GM12878 (cell line): ENCODE results near the gene HAUS6. TPM values are rescaled to one million over a fixed set of nuclear protein-coding genes. Genes with fewer than 3 reads are reported as not detected.

Experiments used
- CEBPZ ChIP-seq: fragments of 150-350 bp; IDR thresholded peaks from 2 replicates; pipeline ENCODE4 v1.6.1; 2016; ENCODE audit warnings: low read depth, low read length
- CREB1 ChIP-seq: IDR thresholded peaks from 2 replicates; pipeline ENCODE4 v1.6.1; 2012; ENCODE audit warnings: low read depth, mild to moderate bottlenecking, inconsistent platforms
- CTCF ChIP-seq, 3 experiments: IDR thresholded peaks in 2 of 3; conservative IDR thresholded peaks in 1 of 3; 2 replicates each; pipeline ENCODE4 v1.5.1; 2011; ENCODE audit warnings: low read depth in 3 of 3, low read length in 3 of 3, mild to moderate bottlenecking in 3 of 3, control low read depth in 2 of 3, moderate library complexity in 2 of 3, inconsistent platforms in 1 of 3, mixed read lengths in 1 of 3; ENCODE audit not compliant: control insufficient read depth in 2 of 3, insufficient read depth in 1 of 3; ENCODE audit errors: extremely low read depth in 1 of 3
- EED ChIP-seq: sonication (generic); IDR thresholded peaks from 2 replicates; pipeline ENCODE4 v1.6.1; 2016; ENCODE audit warnings: antibody characterized with exemption, low read depth
- EGR1 ChIP-seq, 2 experiments: IDR thresholded peaks; 1 replicate in 1 of 2; 2 replicates in 1 of 2; pipeline ENCODE4 v1.6.1; 2011 to 2012; ENCODE audit warnings: low read depth in 2 of 2, low read length in 2 of 2, borderline replicate concordance in 1 of 2, mild to moderate bottlenecking in 1 of 2, moderate library complexity in 1 of 2
- HCFC1 ChIP-seq: fragments of 150-350 bp; IDR thresholded peaks from 2 replicates; pipeline ENCODE4 v1.6.1; 2014; ENCODE audit warnings: low read length
- HDAC2 ChIP-seq: fragments of 200-600 bp; sonication (generic); IDR thresholded peaks from 2 replicates; pipeline ENCODE4 v1.6.1; 2017
- IKZF2 ChIP-seq, 2 experiments: fragments of 450-650 bp; IDR thresholded peaks; 2 replicates each; pipeline ENCODE4 v1.6.1; 2017; ENCODE audit warnings: mild to moderate bottlenecking in 2 of 2, moderate library complexity in 2 of 2
- IRF4 ChIP-seq: IDR thresholded peaks from 2 replicates; pipeline ENCODE4 v1.6.1; 2011; ENCODE audit warnings: low read depth, low read length
- NFIC ChIP-seq: IDR thresholded peaks from 2 replicates; pipeline ENCODE4 v1.6.1; 2012; ENCODE audit warnings: low read depth, mild to moderate bottlenecking, inconsistent platforms, low read length, moderate library complexity
- NR2C1 ChIP-seq: fragments of 450-650 bp; IDR thresholded peaks from 2 replicates; pipeline ENCODE4 v1.6.1; 2017; ENCODE audit warnings: antibody characterized with exemption, mild to moderate bottlenecking, moderate library complexity
- PAX8 ChIP-seq: fragments of 450-650 bp; IDR thresholded peaks from 2 replicates; pipeline ENCODE4 v1.6.1; 2017; ENCODE audit warnings: mild to moderate bottlenecking, moderate library complexity
- POLR2AphosphoS5 ChIP-seq: IDR thresholded peaks from 2 replicates; pipeline ENCODE4 v1.6.1; 2011; ENCODE audit warnings: mild to moderate bottlenecking, low read length, inconsistent platforms
- REST ChIP-seq: IDR thresholded peaks from 2 replicates; pipeline ENCODE4 v1.6.1; 2012; ENCODE audit warnings: mild to moderate bottlenecking, low read depth, low read length
- SKIL ChIP-seq: fragments of 450-650 bp; IDR thresholded peaks from 2 replicates; pipeline ENCODE4 v1.6.1; 2017; ENCODE audit warnings: mild to moderate bottlenecking, low read depth, inconsistent platforms; ENCODE audit not compliant: poor library complexity, severe bottlenecking
- YY1 ChIP-seq: IDR thresholded peaks from 2 replicates; pipeline ENCODE4 v1.6.1; 2011; ENCODE audit warnings: low read depth, mild to moderate bottlenecking, low read length
- ZNF274 ChIP-seq: IDR thresholded peaks from one replicate; pipeline ENCODE4 v1.8.0; 2011; ENCODE audit not compliant: insufficient read length, insufficient read depth
- polyA plus RNA-seq, 11 experiments: library from polyadenylated mRNA; depleted of rRNA in 4 of 11; unstranded in 6 of 11; stranded (reverse) in 5 of 11; fragments of >200 nt; fragmentation: Nextera tagmentation in 4 of 11; fragmentation: Illumina TruSeq in 1 of 11; extraction: Ambion mirVana in 4 of 11; extraction: Trizol in 1 of 11; gene quantifications; 1 replicate in 1 of 11; 2 replicates in 10 of 11; pipeline versions ENCODE4 v1.2.1 to v1.2.3, GENCODE V29; 2011 to 2016; ENCODE audit warnings: inconsistent platforms in 2 of 11, missing spikeins in 2 of 11, low read depth in 1 of 11
- total RNA-seq, 4 experiments: library from RNA; depleted of rRNA in 3 of 4; stranded (reverse); fragments of >200 nt in 3 of 4; fragmentation: Illumina TruSeq in 1 of 4; extraction: Trizol in 1 of 4; gene quantifications; 2 replicates each; pipeline versions ENCODE4 v1.2.1 to v1.2.3, GENCODE V29; 2013 to 2021

Gene HAUS6
- total and polyA plus RNA-seq, 10 of the 15 experiments (the other 5 are each of a cell fraction or from before 2014, with no cell fraction given), result 7.1 to 26.8 (median 16.0) TPM

- TF ChIP-seq REST (no peak), ZNF274 (no peak), PAX8 (no peak), EED (no peak), EGR1 (IDR thresholded peaks at IDR 0.05; ENCODE audit: borderline replicate concordance in 1 of 2, low read depth in 2 of 2, low read length in 2 of 2) (no peak), IRF4 (no peak), NFIC (no peak), HCFC1 (no peak), POLR2AphosphoS5 (no peak), HDAC2 (no peak), NR2C1 (no peak), IKZF2 (IDR thresholded peaks at IDR 0.05) (no peak), CEBPZ (no peak), YY1 (peak; percentile 46; the same call in 1 of the 2 replicates), SKIL (no peak), CREB1 (no peak), CTCF (IDR thresholded peaks at IDR 0.05 in 2 of 3, conservative IDR thresholded peaks at IDR 0.05 in 1 of 3; ENCODE audit: control insufficient read depth in 2 of 3, extremely low read depth in 1 of 3, insufficient read depth in 1 of 3, low read depth in 3 of 3, low read length in 3 of 3) (peak; percentile 54 to 79 (median 71); a peak in 5 of 6 replicates)
Observed at GRCh38 chr9:19028835-19029451, 73.8 kb downstream of the HAUS6 start (continued).
